Transverse colon (tissue), 4 donors: Measurements from ENCODE around the gene GRHL1. TPM values are rescaled to one million over a fixed set of nuclear protein-coding genes. Genes with fewer than 3 reads are reported as not detected.

Experiments used
- DNase-seq: peaks from one replicate; pipeline ENCODE4 v3.0.0-alpha.2; 2019
- H3K27ac ChIP-seq, 4 donors: fragments of 200-600 bp; sonication (generic); 2 replicates each; pipeline ENCODE4 v1.5.1; 2016 to 2018; ENCODE audit warnings: inconsistent platforms in 4 of 4
- H3K27me3 ChIP-seq: fragments of 200-600 bp; sonication (generic); 2 replicates; pipeline ENCODE4 v1.5.1; 2017; ENCODE audit warnings: inconsistent platforms
- H3K36me3 ChIP-seq, 4 donors: fragments of 200-600 bp; sonication (generic); 2 replicates each; pipeline ENCODE4 v1.5.1; 2017 to 2019; ENCODE audit warnings: inconsistent platforms in 4 of 4
- H3K4me1 ChIP-seq, 4 donors: fragments of 200-600 bp; sonication (generic); 2 replicates each; pipeline ENCODE4 v1.5.1; 2017 to 2020; ENCODE audit warnings: inconsistent platforms in 4 of 4
- H3K4me3 ChIP-seq, 4 donors: fragments of 200-600 bp; sonication (generic); 1 replicate in 1 of 4; 2 replicates in 3 of 4; pipeline versions ENCODE4 v1.5.1 to v1.6.1; 2017 to 2019; ENCODE audit warnings: inconsistent platforms in 4 of 4
- H3K9me3 ChIP-seq, 2 donors: fragments of 200-600 bp; sonication (generic); 2 replicates each; pipeline ENCODE4 v1.5.1; 2017 to 2019; ENCODE audit warnings: inconsistent platforms in 2 of 2
- EP300 ChIP-seq: sonication (generic); formaldehyde crosslinking; IDR thresholded peaks from one replicate; pipeline ENCODE4 v1.6.1; 2017; ENCODE audit warnings: antibody characterized with exemption, low read depth
- POLR2A ChIP-seq: fragments of 450-650 bp; IDR thresholded peaks from one replicate; pipeline ENCODE4 v1.6.1; 2016; ENCODE audit warnings: antibody characterized with exemption, mild to moderate bottlenecking, moderate library complexity
- POLR2AphosphoS5 ChIP-seq, 3 donors: sonication (generic); formaldehyde crosslinking; IDR thresholded peaks; one replicate each; pipeline ENCODE4 v1.6.1; 2016; ENCODE audit warnings: antibody characterized with exemption in 3 of 3
- WGBS, 2 donors: methylation state at CpG; one replicate each; pipeline ENCODE4 v1.1.5; 2018; ENCODE audit warnings: low coverage in 1 of 2; 5-methylcytosine and 5-hydroxymethylcytosine counted together
- in situ Hi-C, 4 donors: fragments of 200-750 bp; cut with MboI; loops; one replicate each; pipeline versions ENCODE4 v1.15.0 to v1.15.1; 2017; ENCODE audit warnings: low sequenced_read_pairs in 3 of 4, low pct_ligation_motif_present in 1 of 4, low pct_unique_long_range_greater_than_20kb in 1 of 4
- intact Hi-C: fragments of 100-400 bp; cut with DNase I; formaldehyde crosslinking; loops from one replicate; pipeline ENCODE4 v1.15.1; 2023; ENCODE audit warnings: low total_unique reads
- total RNA-seq, 4 donors: library from RNA; depleted of rRNA; stranded (reverse); fragments of >200 nt; gene quantifications; one replicate each; pipeline ENCODE4 v1.1.0, GENCODE V29; 2016
- TF ChIP-seq, protein P1 (sequence below), 5 experiments: fragments of 200-600 bp in 3 of 5; fragments of 450-650 bp in 2 of 5; sonication (generic) in 3 of 5; IDR thresholded peaks; 1 replicate in 2 of 5; 2 replicates in 3 of 5; pipeline ENCODE4 v1.5.1; 2016 to 2017; ENCODE audit warnings: antibody characterized with exemption in 5 of 5, inconsistent platforms in 3 of 5, mild to moderate bottlenecking in 2 of 5, moderate library complexity in 1 of 5

The GRHL1 gene
- total RNA-seq, 4 donors from 2014 or later = 0.55 to 24.7 (median 1.3) TPM; not detected in 1

DNA sequence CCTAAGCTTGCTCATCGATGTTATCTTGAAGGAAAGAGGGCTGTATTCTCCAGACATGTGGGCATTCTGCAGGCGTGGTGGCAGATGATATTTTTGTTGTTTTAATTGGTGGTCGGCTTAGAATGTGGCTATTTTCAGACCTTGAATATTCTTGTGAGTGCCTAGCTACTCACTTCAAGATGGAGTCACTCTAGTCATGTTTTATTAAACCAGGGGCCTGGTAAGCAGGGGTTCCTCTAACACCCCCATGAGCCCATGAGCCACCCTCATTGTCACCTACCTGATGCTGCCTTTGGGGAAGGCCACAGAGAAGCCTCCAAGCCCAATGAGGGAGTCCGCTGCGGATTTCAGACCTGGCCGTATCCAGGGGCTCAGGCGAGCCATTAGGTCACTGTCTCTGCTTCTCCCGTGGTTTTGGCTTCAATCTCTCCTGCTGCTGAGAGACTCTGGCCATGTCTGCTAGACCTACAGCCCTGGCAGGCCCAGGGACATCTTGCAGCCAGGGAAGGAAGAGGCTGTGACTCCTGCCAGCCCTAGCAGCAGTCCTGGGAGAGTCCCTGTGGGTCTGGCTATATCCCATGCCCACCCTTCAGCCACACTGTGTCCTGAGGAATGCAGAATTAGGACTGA lies 75.6 kb downstream of the GRHL1 start:
- no peak for DNase-seq
- Histone ChIP-seq H3K27ac (no peak overlapping the region), H3K4me1 (peaks cover 7 to 14% (median 12%) of the 10 kb centered on the region in 4 donors), H3K27me3 (no peaks in the 10 kb centered on the region), H3K4me3 (no peak overlapping the region), H3K9me3 (no peaks in the 10 kb centered on the region), H3K36me3 (no peaks in the 10 kb centered on the region)
- in situ Hi-C loops (no loop called here), intact Hi-C loops (no loop called here)
- WGBS, 2 donors = 92 to 94% methylated on average over 3 to 5 of the region's 8 CpGs
- TF ChIP-seq POLR2A = no peak
- TF ChIP-seq EP300 = no peak
- no peak for TF ChIP-seq POLR2AphosphoS5 (IDR thresholded peaks at IDR 0.05)
- TF ChIP-seq, protein P1, sequence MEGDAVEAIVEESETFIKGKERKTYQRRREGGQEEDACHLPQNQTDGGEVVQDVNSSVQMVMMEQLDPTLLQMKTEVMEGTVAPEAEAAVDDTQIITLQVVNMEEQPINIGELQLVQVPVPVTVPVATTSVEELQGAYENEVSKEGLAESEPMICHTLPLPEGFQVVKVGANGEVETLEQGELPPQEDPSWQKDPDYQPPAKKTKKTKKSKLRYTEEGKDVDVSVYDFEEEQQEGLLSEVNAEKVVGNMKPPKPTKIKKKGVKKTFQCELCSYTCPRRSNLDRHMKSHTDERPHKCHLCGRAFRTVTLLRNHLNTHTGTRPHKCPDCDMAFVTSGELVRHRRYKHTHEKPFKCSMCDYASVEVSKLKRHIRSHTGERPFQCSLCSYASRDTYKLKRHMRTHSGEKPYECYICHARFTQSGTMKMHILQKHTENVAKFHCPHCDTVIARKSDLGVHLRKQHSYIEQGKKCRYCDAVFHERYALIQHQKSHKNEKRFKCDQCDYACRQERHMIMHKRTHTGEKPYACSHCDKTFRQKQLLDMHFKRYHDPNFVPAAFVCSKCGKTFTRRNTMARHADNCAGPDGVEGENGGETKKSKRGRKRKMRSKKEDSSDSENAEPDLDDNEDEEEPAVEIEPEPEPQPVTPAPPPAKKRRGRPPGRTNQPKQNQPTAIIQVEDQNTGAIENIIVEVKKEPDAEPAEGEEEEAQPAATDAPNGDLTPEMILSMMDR (IDR thresholded peaks at IDR 0.05) = no peak

DNA sequence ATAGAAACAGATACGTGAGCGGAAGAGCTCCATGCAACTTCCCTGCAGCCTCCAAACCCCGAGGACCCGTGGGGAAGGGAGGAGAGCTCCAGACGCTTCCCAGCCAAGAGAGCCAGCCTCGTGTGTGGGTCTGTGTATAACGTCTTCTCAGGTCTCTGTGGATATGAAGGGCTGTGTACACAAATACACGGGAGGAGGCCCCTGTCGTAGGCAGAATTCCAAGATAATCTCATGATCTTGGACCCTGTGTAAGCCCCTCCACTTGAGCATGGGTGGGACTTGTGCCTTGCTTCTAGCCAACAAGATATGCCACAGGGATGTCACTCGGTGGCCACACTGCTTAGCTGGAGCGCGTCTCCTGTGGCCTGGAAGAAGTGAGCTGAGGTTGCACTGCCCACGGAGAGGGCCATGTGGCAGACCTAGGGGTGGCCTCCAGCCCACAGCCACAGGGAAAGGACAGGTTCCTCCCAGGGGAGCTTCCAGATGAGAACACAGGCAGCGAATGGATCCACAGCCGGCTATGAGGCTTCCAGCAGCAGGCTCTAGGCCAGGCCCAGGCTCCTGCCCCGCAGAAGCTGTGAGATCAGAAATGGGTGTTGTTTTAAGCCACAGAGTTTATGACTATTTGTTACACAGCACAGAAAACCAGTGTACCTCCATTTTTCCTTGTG lies 76.3 kb downstream of the GRHL1 start:
- in situ Hi-C loops (no loop called here), intact Hi-C loops (no loop called here)
- DNase-seq = no peak
- no peaks in the 10 kb centered on the region for H3K36me3 ChIP-seq
- H3K4me1 ChIP-seq = peaks cover 7 to 14% (median 12%) of the 10 kb centered on the region in 4 donors
- H3K4me3 ChIP-seq = no peak overlapping the region
- 86% methylated on average over 16 of the region's 16 CpGs; no CpG with 5 or more reads in 1 of the 2 donors for WGBS, 2 donors
- H3K9me3 ChIP-seq = no peaks in the 10 kb centered on the region
- no peaks in the 10 kb centered on the region for H3K27me3 ChIP-seq
- peak overlapping the region in 1 of 4 donors; percentile 43 for H3K27ac ChIP-seq
- no peak for TF ChIP-seq POLR2A
- TF ChIP-seq, protein P1 (IDR thresholded peaks at IDR 0.05) = no peak
- TF ChIP-seq EP300 = no peak
- no peak for TF ChIP-seq POLR2AphosphoS5 (IDR thresholded peaks at IDR 0.05)

DNA sequence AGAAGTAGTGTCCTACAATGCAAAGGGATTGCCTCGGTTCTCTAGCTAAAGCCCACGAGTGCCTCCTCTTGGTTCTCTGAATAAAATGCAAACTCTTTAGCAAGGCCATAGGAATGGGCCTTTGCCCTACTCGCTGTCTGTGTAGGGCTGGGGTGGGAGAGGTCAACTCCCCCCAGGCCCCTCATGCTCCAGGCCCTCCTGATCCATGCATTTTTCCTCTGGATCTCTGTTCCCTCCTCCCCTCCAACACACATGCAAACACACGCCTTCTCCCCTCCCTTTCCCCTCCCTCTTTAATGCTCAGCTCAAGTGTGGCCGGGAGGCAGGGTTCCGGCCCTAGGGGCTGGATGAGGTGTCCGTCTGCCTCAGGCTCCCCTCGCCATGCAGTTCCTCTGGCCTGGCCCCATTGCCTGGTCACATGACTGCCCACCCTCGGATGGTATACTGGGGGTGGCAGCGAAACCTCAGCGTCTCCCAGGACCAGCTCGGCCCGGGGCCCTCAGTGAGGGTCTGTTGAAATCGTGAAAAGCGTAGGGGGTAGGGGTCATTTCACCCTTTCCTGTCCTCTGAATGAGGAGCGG lies 77.0 kb downstream of the GRHL1 start:
- intact Hi-C loops = no loop called here
- DNase-seq = no peak

More for the DNA sequence above, 77.0 kb downstream of the GRHL1 start:
- 89 to 92% methylated on average over 2 to 16 of the region's 16 CpGs for WGBS, 2 donors
- TF ChIP-seq POLR2AphosphoS5 (IDR thresholded peaks at IDR 0.05) = no peak
- TF ChIP-seq, protein P1 (IDR thresholded peaks at IDR 0.05) = no peak
- no peak for TF ChIP-seq POLR2A
- TF ChIP-seq EP300 = no peak
- in situ Hi-C loops = no loop called here
- H3K27me3 ChIP-seq = no peaks in the 10 kb centered on the region
- H3K9me3 ChIP-seq = no peaks in the 10 kb centered on the region
- H3K4me1 ChIP-seq = peaks cover 7 to 14% (median 12%) of the 10 kb centered on the region in 4 donors
- no peaks in the 10 kb centered on the region for H3K36me3 ChIP-seq
- peak overlapping the region in 2 of 4 donors; percentile 4 to 43 for H3K27ac ChIP-seq
- H3K4me3 ChIP-seq = no peak overlapping the region
